Adrenal gland (tissue), 12 donors: ENCODE results near the gene SYTL3. TPM values are rescaled to one million over a fixed set of nuclear protein-coding genes. Genes with fewer than 3 reads are reported as not detected.

Experiments used
- DNase-seq, 7 donors: peaks; one replicate each; pipeline ENCODE4 v3.0.0-alpha.2; 2019 to 2020
- H3K27ac ChIP-seq, 5 donors: fragments of 200-600 bp; sonication (generic) in 4 of 5; 1 replicate in 3 of 5; 2 replicates in 2 of 5; pipeline versions ENCODE4 v1.5.1 to v1.8.0; 2016 to 2020; ENCODE audit warnings: mild to moderate bottlenecking in 1 of 5
- H3K27me3 ChIP-seq: fragments of 200-600 bp; 2 replicates; pipeline ENCODE4 v1.8.0; 2021
- H3K36me3 ChIP-seq, 2 donors: fragments of 200-600 bp; replicated peaks in 1 of 2; 1 replicate in 1 of 2; 2 replicates in 1 of 2; pipeline versions ENCODE4 v1.5.1 to v1.8.0; 2018 to 2022
- H3K4me1 ChIP-seq, 2 donors: fragments of 200-600 bp; replicated peaks in 1 of 2; 1 replicate in 1 of 2; 2 replicates in 1 of 2; pipeline versions ENCODE4 v1.5.1 to v1.8.0; 2018 to 2021
- H3K4me3 ChIP-seq, 4 donors: fragments of 200-600 bp; sonication (generic) in 3 of 4; one replicate each; pipeline ENCODE4 v1.5.1; 2016 to 2018
- H3K9me3 ChIP-seq, 3 donors: fragments of 200-600 bp; sonication (generic) in 1 of 3; replicated peaks in 1 of 3; 1 replicate in 2 of 3; 2 replicates in 1 of 3; pipeline versions ENCODE4 v1.5.1 to v1.8.0; 2016 to 2021
- POLR2A ChIP-seq, 2 donors: fragments of 450-650 bp; IDR thresholded peaks; one replicate each; pipeline ENCODE4 v1.6.1; 2017; ENCODE audit warnings: antibody characterized with exemption in 2 of 2, mild to moderate bottlenecking in 2 of 2, moderate library complexity in 1 of 2
- WGBS, 4 donors: extraction: QIAGEN DNeasy Blood & Tissue Kit in 2 of 4; methylation state at CpG; one replicate each; pipeline versions ENCODE4 v1.1.5 to v1.1.7; 2013 to 2017; 5-methylcytosine and 5-hydroxymethylcytosine counted together
- intact Hi-C, 2 donors: fragments of 100-400 bp; cut with DNase I; formaldehyde crosslinking; loops; one replicate each; pipeline versions ENCODE4 v1.14.1 to v1.15.0; 2022 to 2023
- polyA plus RNA-seq, 3 donors: library from polyadenylated mRNA; stranded (reverse); fragments of 200-250 nt in 2 of 3; fragments of 350-450 nt in 1 of 3; fragmentation: Illumina TruSeq in 1 of 3; extraction: RNeasy Lipid Tissue Mini Kit (QIAGEN cat#74804) in 1 of 3; gene quantifications; one replicate each; pipeline ENCODE4 v1.2.3, GENCODE V29; 2013 to 2014
- total RNA-seq, 9 donors: library from RNA; depleted of rRNA in 4 of 9; stranded (reverse); fragments of >200 nt in 4 of 9; fragments of 120-200 nt in 1 of 9; fragmentation: NEBNext Ultra II Directional in 1 of 9; extraction: Animal tissue kit (Norgen Biotek cat#: 25700) in 1 of 9; gene quantifications; one replicate each; pipeline versions ENCODE4 v1.1.0 to v1.2.4, GENCODE V29; 2013 to 2023
- TF ChIP-seq, protein P1 (sequence below), 6 experiments: fragments of 450-650 bp in 4 of 6; fragments of 200-600 bp in 2 of 6; sonication (generic) in 1 of 6; IDR thresholded peaks; 1 replicate in 5 of 6; 2 replicates in 1 of 6; pipeline versions ENCODE4 v1.5.1 to v1.8.0; 2016 to 2021; ENCODE audit warnings: antibody characterized with exemption in 6 of 6, mild to moderate bottlenecking in 2 of 6, moderate library complexity in 1 of 6
- donor health status: healthy with polysubstance abuse.
- donor health status: Bipolar disorder and iron deficiency.
- donor health status: DM: yes; HTN: yes; CAD: no.
- donor health status: DM: no; HTN: no; CAD: no.
- donor health status: DM: no; HTN: no; CAD: no.
- donor health status: DM: yes; HTN: yes; CAD: no.

SYTL3 gene
- total and polyA plus RNA-seq, 12 donors, result 0.94 to 3.9 (median 2.1) TPM

DNA sequence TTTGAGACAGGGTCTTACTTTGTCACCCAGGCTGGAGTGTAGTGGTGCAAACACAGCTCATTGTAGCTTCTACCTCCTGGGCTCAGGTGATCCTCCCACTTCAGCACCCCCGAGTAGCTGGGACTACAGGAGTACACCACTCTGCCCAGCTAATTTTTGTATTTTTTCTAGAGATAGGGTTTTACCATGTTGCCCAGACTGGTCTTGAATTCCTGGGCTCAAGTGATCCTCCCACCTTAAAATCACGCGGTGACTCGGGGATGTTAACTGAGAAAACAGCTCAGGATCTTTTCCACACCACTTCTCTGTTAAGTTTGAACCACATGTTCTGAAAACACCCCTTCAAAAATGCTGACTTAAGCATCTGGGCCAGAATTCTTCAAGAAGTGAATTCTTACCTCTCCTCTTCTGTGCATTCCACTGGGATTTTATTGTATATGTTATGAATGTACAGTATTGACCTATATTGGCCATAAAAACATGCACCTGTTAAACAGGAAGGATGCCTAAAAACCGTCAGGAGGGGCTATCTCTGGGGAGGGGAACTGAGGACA, 72.4 kb downstream of the SYTL3 start:
- no peak for DNase-seq
- H3K4me1 ChIP-seq, result peaks cover 0 to 5% of the 10 kb centered on the region in 2 donors
- H3K9me3 ChIP-seq, result no peaks in the 10 kb centered on the region
- TF ChIP-seq POLR2A (IDR thresholded peaks at IDR 0.05), result no peak
- TF ChIP-seq, protein P1, sequence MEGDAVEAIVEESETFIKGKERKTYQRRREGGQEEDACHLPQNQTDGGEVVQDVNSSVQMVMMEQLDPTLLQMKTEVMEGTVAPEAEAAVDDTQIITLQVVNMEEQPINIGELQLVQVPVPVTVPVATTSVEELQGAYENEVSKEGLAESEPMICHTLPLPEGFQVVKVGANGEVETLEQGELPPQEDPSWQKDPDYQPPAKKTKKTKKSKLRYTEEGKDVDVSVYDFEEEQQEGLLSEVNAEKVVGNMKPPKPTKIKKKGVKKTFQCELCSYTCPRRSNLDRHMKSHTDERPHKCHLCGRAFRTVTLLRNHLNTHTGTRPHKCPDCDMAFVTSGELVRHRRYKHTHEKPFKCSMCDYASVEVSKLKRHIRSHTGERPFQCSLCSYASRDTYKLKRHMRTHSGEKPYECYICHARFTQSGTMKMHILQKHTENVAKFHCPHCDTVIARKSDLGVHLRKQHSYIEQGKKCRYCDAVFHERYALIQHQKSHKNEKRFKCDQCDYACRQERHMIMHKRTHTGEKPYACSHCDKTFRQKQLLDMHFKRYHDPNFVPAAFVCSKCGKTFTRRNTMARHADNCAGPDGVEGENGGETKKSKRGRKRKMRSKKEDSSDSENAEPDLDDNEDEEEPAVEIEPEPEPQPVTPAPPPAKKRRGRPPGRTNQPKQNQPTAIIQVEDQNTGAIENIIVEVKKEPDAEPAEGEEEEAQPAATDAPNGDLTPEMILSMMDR (IDR thresholded peaks at IDR 0.05), result no peak
- no peak overlapping the region for H3K27ac ChIP-seq
- intact Hi-C loops, result no loop called here
- no peaks in the 10 kb centered on the region for H3K36me3 ChIP-seq
- 78 to 86% (median 83%) methylated on average over 5 of the region's 5 CpGs for WGBS, 4 donors
- no peak overlapping the region for H3K4me3 ChIP-seq
- H3K27me3 ChIP-seq, result no peaks in the 10 kb centered on the region

DNA sequence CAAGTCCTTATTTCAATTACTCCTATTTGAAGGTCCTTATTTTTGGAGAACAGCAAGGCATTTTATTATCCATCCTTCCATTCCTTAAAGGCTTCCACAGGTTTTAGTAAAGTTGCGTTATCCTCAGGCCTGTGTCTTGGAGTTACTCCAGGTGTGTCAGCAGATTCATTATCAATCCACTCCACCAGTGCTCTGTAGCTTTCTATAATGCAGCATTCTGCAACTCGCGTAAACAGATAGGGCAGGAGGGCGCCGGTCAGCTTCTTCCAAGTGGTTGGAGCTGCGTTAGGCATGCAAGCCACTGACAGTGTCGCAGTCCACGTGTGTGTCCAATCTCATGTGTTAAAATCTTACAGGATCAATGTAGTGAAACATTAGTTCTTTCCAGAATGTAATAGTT, 75.8 kb downstream of the SYTL3 start:
- Histone ChIP-seq H3K36me3 (no peaks in the 10 kb centered on the region), H3K27ac (no peak overlapping the region), H3K4me1 (peaks cover 0 to 1% of the 10 kb centered on the region in 2 donors), H3K4me3 (no peak overlapping the region), H3K9me3 (no peaks in the 10 kb centered on the region), H3K27me3 (no peaks in the 10 kb centered on the region)
- TF ChIP-seq, protein P1 (IDR thresholded peaks at IDR 0.05), result no peak
- TF ChIP-seq POLR2A (IDR thresholded peaks at IDR 0.05), result no peak
- 95 to 98% (median 96%) methylated on average over 8 of the region's 8 CpGs for WGBS, 4 donors
- intact Hi-C loops, result no loop called here
- DNase-seq, result no peak

DNA sequence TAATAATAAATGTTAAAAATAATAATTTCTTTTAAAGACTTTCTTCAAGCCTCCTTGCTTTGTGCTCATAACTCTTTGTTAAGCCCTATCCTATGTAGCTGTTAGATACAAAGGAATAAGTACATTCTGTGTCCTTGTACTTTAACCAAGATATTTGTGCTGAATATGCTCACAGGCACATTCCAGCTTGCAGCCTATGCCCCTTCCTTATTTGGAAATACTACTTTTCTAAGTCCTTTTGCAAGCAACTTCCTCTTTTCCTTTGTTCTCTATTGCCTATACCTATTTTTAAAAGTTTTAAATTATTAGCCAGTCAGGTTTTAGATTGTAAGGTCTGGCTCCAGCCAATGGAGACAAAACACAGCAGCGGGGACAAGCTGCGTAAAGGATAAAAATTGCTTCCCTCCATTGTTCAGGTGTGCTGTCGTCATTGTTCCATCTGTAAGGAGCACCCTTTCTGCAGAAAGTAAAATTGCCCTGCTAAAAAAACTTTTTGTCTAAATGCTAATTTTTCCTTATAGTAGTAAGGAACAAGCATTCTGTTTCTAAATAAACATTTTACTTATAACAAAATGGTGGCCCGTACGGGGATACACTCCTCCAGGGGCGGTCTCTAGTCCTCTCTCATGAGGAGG, 80.2 kb downstream of the SYTL3 start:
- 92 to 95% (median 95%) methylated on average over 6 of the region's 6 CpGs for WGBS, 4 donors
- H3K9me3 ChIP-seq, result no peaks in the 10 kb centered on the region
- no peaks in the 10 kb centered on the region for H3K4me1 ChIP-seq
- no peak for DNase-seq
- no peaks in the 10 kb centered on the region for H3K36me3 ChIP-seq
- intact Hi-C loops, result no loop called here
- no peak for TF ChIP-seq POLR2A (IDR thresholded peaks at IDR 0.05)
- no peaks in the 10 kb centered on the region for H3K27me3 ChIP-seq
- no peak overlapping the region for H3K27ac ChIP-seq
- no peak overlapping the region for H3K4me3 ChIP-seq

DNA sequence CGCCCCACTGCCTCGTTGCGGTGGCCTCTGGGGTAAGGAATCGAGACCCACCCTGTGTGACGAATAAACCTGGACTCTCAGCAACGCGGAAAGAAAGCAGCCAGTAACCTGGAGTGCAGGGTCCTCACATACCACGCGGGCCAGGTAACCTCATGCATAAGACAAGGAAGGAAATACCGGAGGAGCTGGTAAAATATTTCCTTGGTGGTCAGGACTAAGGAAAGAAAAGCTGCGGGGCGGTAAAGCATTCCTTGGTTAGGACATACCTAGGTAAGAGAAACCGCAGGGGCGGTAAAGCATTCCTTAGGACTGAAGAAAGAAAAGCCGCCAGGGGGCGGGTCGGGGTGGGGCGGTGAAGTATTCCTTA, 80.7 kb downstream of the SYTL3 start:
- no peak for TF ChIP-seq POLR2A (IDR thresholded peaks at IDR 0.05)
- TF ChIP-seq, protein P1 (IDR thresholded peaks at IDR 0.05), result no peak
- 91 to 95% (median 93%) methylated on average over 18 of the region's 18 CpGs for WGBS, 4 donors
- intact Hi-C loops, result no loop called here

DNA sequence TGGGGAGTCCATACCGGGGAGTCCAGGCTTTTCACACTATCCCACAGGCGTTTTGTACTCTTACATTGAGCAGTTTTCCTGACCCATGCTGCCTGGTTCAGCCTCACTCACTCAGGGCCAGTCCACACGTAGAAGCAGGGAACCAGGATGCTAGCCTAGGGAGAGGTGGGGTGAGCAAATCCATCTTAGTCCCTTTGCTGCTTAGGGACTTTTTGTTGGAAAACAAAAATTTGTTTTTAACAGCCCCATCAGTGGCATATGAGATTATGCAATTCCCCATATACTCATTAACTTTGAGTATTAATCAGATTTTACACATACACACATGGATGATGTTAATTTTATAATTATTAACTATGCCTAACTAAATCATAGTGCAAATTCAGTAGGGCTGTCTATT, 85.2 kb downstream of the SYTL3 start:
- no peak for DNase-seq
- intact Hi-C loops, result no loop called here
- TF ChIP-seq, protein P1 (IDR thresholded peaks at IDR 0.05), result no peak
- no peak for TF ChIP-seq POLR2A (IDR thresholded peaks at IDR 0.05)
- Histone ChIP-seq H3K36me3 (no peaks in the 10 kb centered on the region), H3K4me3 (no peak overlapping the region), H3K27me3 (no peaks in the 10 kb centered on the region), H3K4me1 (peaks cover 5 to 14% of the 10 kb centered on the region in 2 donors), H3K27ac (no peak overlapping the region), H3K9me3 (no peaks in the 10 kb centered on the region)
- 85 to 97% (median 87%) methylated on average over 3 of the region's 3 CpGs for WGBS, 4 donors

More for the DNA sequence above, 80.7 kb downstream of the SYTL3 start:
- Histone ChIP-seq H3K27ac (no peak overlapping the region), H3K4me1 (no peaks in the 10 kb centered on the region), H3K9me3 (no peaks in the 10 kb centered on the region), H3K27me3 (no peaks in the 10 kb centered on the region), H3K4me3 (no peak overlapping the region), H3K36me3 (no peaks in the 10 kb centered on the region)
- DNase-seq, result no peak
